Measurements from ENCODE around the gene EIF2AK2.

EIF2AK2 gene

DNA sequence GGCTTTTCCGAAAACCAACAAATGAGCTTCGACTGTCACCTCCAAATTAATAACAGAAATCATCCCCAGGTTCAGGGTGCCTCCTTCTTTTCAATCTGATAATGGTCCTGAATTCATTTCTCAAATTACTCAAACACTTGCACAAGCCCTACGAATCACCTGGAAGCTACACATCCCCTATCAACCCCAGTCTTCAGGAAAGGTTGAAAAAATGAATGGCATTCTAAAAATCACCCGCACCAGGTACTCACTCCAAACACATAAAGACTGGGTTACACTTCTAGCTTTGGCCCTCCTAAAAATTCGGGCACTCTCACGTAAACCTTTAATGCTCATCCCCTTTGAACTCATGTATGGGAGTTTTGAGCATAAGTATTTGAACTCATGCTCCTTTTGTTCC is 23.9 kb downstream of the EIF2AK2 start:
- TF ChIP-seq REST (IDR thresholded peaks at IDR 0.05; ENCODE audit: low read depth): no peak
- no peak for TF ChIP-seq RAD21 (IDR thresholded peaks at IDR 0.05; ENCODE audit: low read depth)
- TF ChIP-seq TEAD4 (IDR thresholded peaks at IDR 0.05): no peak
- no peak for TF ChIP-seq CREB1 (IDR thresholded peaks at IDR 0.05; ENCODE audit: low read depth)
- no peak for TF ChIP-seq EGR1 (IDR thresholded peaks at IDR 0.05)
- TF ChIP-seq TAF1 (IDR thresholded peaks at IDR 0.05; ENCODE audit: low read depth): no peak
- TF ChIP-seq, protein P1, sequence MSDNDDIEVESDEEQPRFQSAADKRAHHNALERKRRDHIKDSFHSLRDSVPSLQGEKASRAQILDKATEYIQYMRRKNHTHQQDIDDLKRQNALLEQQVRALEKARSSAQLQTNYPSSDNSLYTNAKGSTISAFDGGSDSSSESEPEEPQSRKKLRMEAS (IDR thresholded peaks at IDR 0.05): no peak
- TF ChIP-seq TCF12 (IDR thresholded peaks at IDR 0.05; ENCODE audit: low read depth): no peak
- no peak for TF ChIP-seq NFIC (IDR thresholded peaks at IDR 0.05)
- no peak for TF ChIP-seq CEBPB (IDR thresholded peaks at IDR 0.05)

GRCh38 chr2:37125416-37125815 is 31.4 kb downstream of the EIF2AK2 start:
- no peak for TF ChIP-seq EGR1 (IDR thresholded peaks at IDR 0.05)
- TF ChIP-seq RAD21 (IDR thresholded peaks at IDR 0.05; ENCODE audit: low read depth): no peak
- TF ChIP-seq, protein P2, sequence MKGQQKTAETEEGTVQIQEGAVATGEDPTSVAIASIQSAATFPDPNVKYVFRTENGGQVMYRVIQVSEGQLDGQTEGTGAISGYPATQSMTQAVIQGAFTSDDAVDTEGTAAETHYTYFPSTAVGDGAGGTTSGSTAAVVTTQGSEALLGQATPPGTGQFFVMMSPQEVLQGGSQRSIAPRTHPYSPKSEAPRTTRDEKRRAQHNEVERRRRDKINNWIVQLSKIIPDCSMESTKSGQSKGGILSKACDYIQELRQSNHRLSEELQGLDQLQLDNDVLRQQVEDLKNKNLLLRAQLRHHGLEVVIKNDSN (IDR thresholded peaks at IDR 0.05): no peak
- no peak for TF ChIP-seq REST (IDR thresholded peaks at IDR 0.05; ENCODE audit: low read depth)
- TF ChIP-seq, protein P1 (IDR thresholded peaks at IDR 0.05): no peak
- no peak for TF ChIP-seq TAF1 (IDR thresholded peaks at IDR 0.05; ENCODE audit: low read depth)
- TF ChIP-seq NFIC (IDR thresholded peaks at IDR 0.05): no peak
- no peak for TF ChIP-seq TCF12 (IDR thresholded peaks at IDR 0.05; ENCODE audit: low read depth)
- TF ChIP-seq ZBTB7A (IDR thresholded peaks at IDR 0.05; ENCODE audit: low read depth): no peak
- no peak for TF ChIP-seq CREB1 (IDR thresholded peaks at IDR 0.05; ENCODE audit: low read depth)
- TF ChIP-seq YY1 (IDR thresholded peaks at IDR 0.05; ENCODE audit: low read depth): no peak

GRCh38 chr2:37119157-37119556 is 37.6 kb downstream of the EIF2AK2 start:
- TF ChIP-seq EGR1 (IDR thresholded peaks at IDR 0.05) (no peak), TCF12 (IDR thresholded peaks at IDR 0.05; ENCODE audit: low read depth) (no peak), TAF1 (IDR thresholded peaks at IDR 0.05; ENCODE audit: low read depth) (no peak), RAD21 (IDR thresholded peaks at IDR 0.05; ENCODE audit: low read depth) (no peak), CREB1 (IDR thresholded peaks at IDR 0.05; ENCODE audit: low read depth) (no peak), FOXM1 (IDR thresholded peaks at IDR 0.05; ENCODE audit: borderline replicate concordance, low read depth) (no peak), REST (IDR thresholded peaks at IDR 0.05; ENCODE audit: low read depth) (no peak), EP300 (IDR thresholded peaks at IDR 0.05; ENCODE audit: borderline replicate concordance) (no peak)
- TF ChIP-seq, protein P2 (IDR thresholded peaks at IDR 0.05): no peak
- TF ChIP-seq, protein P1 (IDR thresholded peaks at IDR 0.05): no peak

- TF ChIP-seq TEAD4 (IDR thresholded peaks at IDR 0.05) (no peak), TCF12 (IDR thresholded peaks at IDR 0.05; ENCODE audit: low read depth) (no peak), NFIC (IDR thresholded peaks at IDR 0.05) (no peak), YY1 (IDR thresholded peaks at IDR 0.05; ENCODE audit: low read depth) (no peak), EP300 (IDR thresholded peaks at IDR 0.05; ENCODE audit: borderline replicate concordance) (no peak), EGR1 (IDR thresholded peaks at IDR 0.05) (no peak), CEBPB (IDR thresholded peaks at IDR 0.05) (no peak), RAD21 (IDR thresholded peaks at IDR 0.05; ENCODE audit: low read depth) (no peak), CREB1 (IDR thresholded peaks at IDR 0.05; ENCODE audit: low read depth) (no peak), ZBTB7A (IDR thresholded peaks at IDR 0.05; ENCODE audit: low read depth) (no peak), REST (IDR thresholded peaks at IDR 0.05; ENCODE audit: low read depth) (no peak), FOXM1 (IDR thresholded peaks at IDR 0.05; ENCODE audit: borderline replicate concordance, low read depth) (no peak), TAF1 (IDR thresholded peaks at IDR 0.05; ENCODE audit: low read depth) (no peak)
- TF ChIP-seq, protein P1 (IDR thresholded peaks at IDR 0.05): no peak
- TF ChIP-seq, protein P2 (IDR thresholded peaks at IDR 0.05): no peak
Measured at GRCh38 chr2:37117566-37117965, 39.2 kb downstream of the EIF2AK2 start.
